ENCODE measurements around the gene PGBD5. TPM values are rescaled to one million over a fixed set of nuclear protein-coding genes. Genes with fewer than 3 reads are reported as not detected.

Gene PGBD5
- total and polyA plus RNA-seq, 2 of the 13 experiments (the other 11 are each of a cell fraction or from before 2014, with no cell fraction given): 0.04 to 0.13 TPM

DNA sequence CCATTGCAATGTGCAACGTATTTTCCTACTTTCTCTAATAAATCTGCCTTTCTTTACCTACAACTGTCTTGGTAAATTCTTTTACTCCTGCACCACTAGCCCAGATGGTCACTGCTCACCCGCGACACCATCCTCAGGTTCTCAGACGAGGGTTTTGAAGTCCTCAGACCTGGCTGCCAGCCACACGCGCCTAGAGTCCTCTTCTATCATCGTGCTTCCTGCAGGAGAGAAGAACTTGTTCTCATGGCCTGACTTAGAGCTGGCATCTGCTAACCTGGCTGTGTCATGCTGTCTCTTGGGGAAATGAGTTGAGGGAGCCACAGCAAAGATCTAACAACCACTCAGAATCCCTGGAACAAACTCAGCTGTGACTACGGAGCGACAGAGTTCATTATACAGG is 30.3 kb upstream of the PGBD5 start:
- no peak overlapping the region for H2AFZ ChIP-seq (ENCODE audit: low read length)
- H3K27me3 ChIP-seq (ENCODE audit: control insufficient read depth in 1 of 2, insufficient read depth in 2 of 2, low read length in 2 of 2): peaks cover 0 to 3% of the 10 kb centered on the region in 2 experiments; a peak in 1 of 5 replicates
- BruUV-seq (replicated peaks): no TSS peak
- no peak for TF ChIP-seq ZSCAN12 (CRISPR knock-in tag; IDR thresholded peaks at IDR 0.05)
- TF ChIP-seq SNRNP70 (IDR thresholded peaks at IDR 0.05; ENCODE audit: low read depth, low read length): no peak
- TF ChIP-seq, protein P1, sequence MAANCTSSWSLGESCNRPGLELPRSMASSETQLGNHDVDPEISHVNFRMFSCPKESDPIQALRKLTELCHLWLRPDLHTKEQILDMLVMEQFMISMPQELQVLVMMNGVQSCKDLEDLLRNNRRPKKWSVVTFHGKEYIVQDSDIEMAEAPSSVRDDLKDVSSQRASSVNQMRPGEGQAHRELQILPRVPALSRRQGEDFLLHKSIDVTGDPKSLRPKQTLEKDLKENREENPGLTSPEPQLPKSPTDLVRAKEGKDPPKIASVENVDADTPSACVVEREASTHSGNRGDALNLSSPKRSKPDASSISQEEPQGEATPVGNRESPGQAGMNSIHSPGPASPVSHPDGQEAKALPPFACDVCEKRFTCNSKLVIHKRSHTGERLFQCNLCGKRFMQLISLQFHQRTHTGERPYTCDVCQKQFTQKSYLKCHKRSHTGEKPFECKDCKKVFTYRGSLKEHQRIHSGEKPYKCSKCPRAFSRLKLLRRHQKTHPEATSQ (CRISPR knock-in tag; IDR thresholded peaks at IDR 0.05; ENCODE audit: borderline replicate concordance): no peak
- TF ChIP-seq, protein P2, sequence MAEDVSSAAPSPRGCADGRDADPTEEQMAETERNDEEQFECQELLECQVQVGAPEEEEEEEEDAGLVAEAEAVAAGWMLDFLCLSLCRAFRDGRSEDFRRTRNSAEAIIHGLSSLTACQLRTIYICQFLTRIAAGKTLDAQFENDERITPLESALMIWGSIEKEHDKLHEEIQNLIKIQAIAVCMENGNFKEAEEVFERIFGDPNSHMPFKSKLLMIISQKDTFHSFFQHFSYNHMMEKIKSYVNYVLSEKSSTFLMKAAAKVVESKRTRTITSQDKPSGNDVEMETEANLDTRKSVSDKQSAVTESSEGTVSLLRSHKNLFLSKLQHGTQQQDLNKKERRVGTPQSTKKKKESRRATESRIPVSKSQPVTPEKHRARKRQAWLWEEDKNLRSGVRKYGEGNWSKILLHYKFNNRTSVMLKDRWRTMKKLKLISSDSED (CRISPR knock-in tag; IDR thresholded peaks at IDR 0.05): no peak
- no peak for TF ChIP-seq HNF4G (IDR thresholded peaks at IDR 0.05; ENCODE audit: borderline replicate concordance, low read depth, low read length)
- TF ChIP-seq HNF4G (CRISPR knock-in tag; IDR thresholded peaks at IDR 0.05; ENCODE audit: borderline replicate concordance, low read depth): no peak
- TF ChIP-seq, protein P3, sequence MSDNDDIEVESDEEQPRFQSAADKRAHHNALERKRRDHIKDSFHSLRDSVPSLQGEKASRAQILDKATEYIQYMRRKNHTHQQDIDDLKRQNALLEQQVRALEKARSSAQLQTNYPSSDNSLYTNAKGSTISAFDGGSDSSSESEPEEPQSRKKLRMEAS (IDR thresholded peaks at IDR 0.05): no peak
- no peak overlapping the region for H3K9ac ChIP-seq (ENCODE audit: insufficient read depth, low read depth, low read length)
- no peak for FAIRE-seq
- H4K20me1 ChIP-seq (ENCODE audit: insufficient read depth, low read length): no peaks in the 10 kb centered on the region
- in situ Hi-C loops (cut with HindIII; ENCODE audit: extremely low pct_ligation_motif_present, low pct_unique_long_range_greater_than_20kb): no loop called here
- H3K9me3 ChIP-seq (ENCODE audit: low read length): no peaks in the 10 kb centered on the region
- H3K4me3 ChIP-seq (replicated peaks in 1 of 3; ENCODE audit: insufficient read depth in 1 of 3, low read depth in 2 of 3, low read length in 3 of 3): no peak overlapping the region
- DNase-seq (ENCODE audit: low spot score): no peak
- no peaks in the 10 kb centered on the region for H3K79me2 ChIP-seq (ENCODE audit: insufficient read depth, low read length)
- WGBS (ENCODE audit: low lambda C conversion rate): 22% methylated on average over 9 of the region's 9 CpGs
- no peak for ATAC-seq
- H3K36me3 ChIP-seq (replicated peaks in 1 of 2; ENCODE audit: control insufficient read depth in 1 of 2, insufficient read depth in 2 of 2, low read length in 2 of 2): no peaks in the 10 kb centered on the region
- CTCF ChIA-PET (ENCODE audit: low intra/inter-chr PET ratio, low total read pairs): no interaction called here
- no peak overlapping the region for H3K27ac ChIP-seq (ENCODE audit: extremely low read length, insufficient read depth, low read length)
- POLR2A ChIA-PET: no interaction called here
- no peak overlapping the region for H3K4me2 ChIP-seq (ENCODE audit: low read depth, low read length)
- intact Hi-C loops (cut with micrococcal nuclease; ENCODE audit: unreplicated experiment): no loop called here
- no peaks in the 10 kb centered on the region for H3K4me1 ChIP-seq (ENCODE audit: insufficient read depth, low read length)
